Subcutaneous adipose tissue (tissue), 4 donors: Measurements from ENCODE around the gene NPIPB12. TPM values are rescaled to one million over a fixed set of nuclear protein-coding genes. Genes with fewer than 3 reads are reported as not detected.
"Not testable (repeated sequence)": the region's sequence is repeated elsewhere in the genome, so short reads cannot be mapped to it uniquely, and the experiment has no call there.

Source experiments
- CTCF ChIP-seq: fragments of 450-650 bp; IDR thresholded peaks from one replicate; pipeline ENCODE4 v1.5.1; 2016; ENCODE audit warnings: low read depth, mild to moderate bottlenecking, control low read depth, antibody characterized with exemption, moderate library complexity
- small RNA-seq: library from RNA; depleted of rRNA; stranded (forward); fragments of <200 nt; gene quantifications from one replicate; pipeline ENCODE3, GENCODE V24; 2016
- total RNA-seq, 4 donors: library from RNA; depleted of rRNA; stranded (reverse); fragments of >200 nt; gene quantifications; one replicate each; pipeline ENCODE4 v1.1.0, GENCODE V29; 2016

The NPIPB12 gene
- 100 to 1,000 TPM in 2 of 4 donors, 10 to 100 TPM in 2; 78.8 to 154 (median 104) TPM for total RNA-seq

- TF ChIP-seq CTCF: not testable (repeated sequence)
Measured at GRCh38 chr16:29506308-29506707, at the start of gene NPIPB12. Gene NPIPB12, minus strand, starts transcription at chr16:29506408.

- TF ChIP-seq CTCF: not testable (repeated sequence)
Measured at GRCh38 chr16:29459706-29460646, 46.2 kb downstream of the NPIPB12 start, which contains the start of gene SULT1A4. Gene SULT1A4, plus strand, starts transcription at chr16:29459913. Its CDS starts 1,473 bp downstream, at chr16:29461386.

- TF ChIP-seq CTCF: not testable (repeated sequence)
Measured at GRCh38 chr16:29454269-29454668, 51.9 kb downstream of the NPIPB12 start, which contains the start of the genes BOLA2 and SLX1B. Gene BOLA2, minus strand, starts transcription at chr16:29454351. Its CDS starts 98 bp downstream, at chr16:29454253. Gene SLX1B, plus strand, starts transcription at chr16:29454533.

Small RNAs within 50 kb of the gene (small RNA-seq; reads per million reads assigned to genes)
- not detected for gene AC133555.2

Other genes starting within 250 kb of the NPIPB12 start
- gene NPIPB11, start 99.7 kb downstream of the NPIPB12 start, total RNA-seq: 1 to 10 TPM in 2 of 4 donors, under 1 TPM in 2; 0.57 to 1.5 (median 0.90) TPM
- 10 to 100 TPM; 12.1 to 30.8 (median 19.9) TPM for gene BOLA2, start 52.1 kb downstream of the NPIPB12 start, total RNA-seq
- 10 to 100 TPM in 1 of 4 donors, 1 to 10 TPM in 3; 1.6 to 11.6 (median 7.3) TPM for gene SLX1B, start 51.9 kb downstream of the NPIPB12 start, total RNA-seq
- gene SULT1A4, start 46.5 kb downstream of the NPIPB12 start, total RNA-seq: 10 to 100 TPM in 3 of 4 donors, 1 to 10 TPM in 1; 9.3 to 26.6 (median 14.7) TPM
- 1 to 10 TPM; 1.1 to 8.7 (median 1.8) TPM for gene SPN, start 156.8 kb upstream of the NPIPB12 start, total RNA-seq
- gene QPRT, start 172.8 kb upstream of the NPIPB12 start, total RNA-seq: 10 to 100 TPM in 1 of 4 donors, 1 to 10 TPM in 3; 1.5 to 13.8 (median 2.4) TPM
- 1 to 10 TPM in 3 of 4 donors, under 1 TPM in 1; 0.75 to 4.2 (median 1.6) TPM for gene C16orf54, start 239.6 kb upstream of the NPIPB12 start, total RNA-seq